Cardiac fibroblast (primary cell): Measurements from ENCODE around the gene CLIC6.

Experiments used
- DNase-seq, 2 donors: peaks; one replicate each; pipeline versions ENCODE4 v3.0.0 to v3.0.0-alpha.2; 2010; ENCODE audit warnings: low read depth in 2 of 2
- H3K4me3 ChIP-seq, 2 donors: replicated peaks in 1 of 2; 1 replicate in 1 of 2; 2 replicates in 1 of 2; pipeline ENCODE4 v1.5.1; 2011; ENCODE audit warnings: low read depth in 2 of 2, low read length in 2 of 2, mild to moderate bottlenecking in 2 of 2, moderate library complexity in 1 of 2
- CTCF ChIP-seq: IDR thresholded peaks from one replicate; pipeline ENCODE4 v1.5.1; 2011; ENCODE audit warnings: low read depth, mild to moderate bottlenecking, low read length, inconsistent platforms

The CLIC6 gene

DNA sequence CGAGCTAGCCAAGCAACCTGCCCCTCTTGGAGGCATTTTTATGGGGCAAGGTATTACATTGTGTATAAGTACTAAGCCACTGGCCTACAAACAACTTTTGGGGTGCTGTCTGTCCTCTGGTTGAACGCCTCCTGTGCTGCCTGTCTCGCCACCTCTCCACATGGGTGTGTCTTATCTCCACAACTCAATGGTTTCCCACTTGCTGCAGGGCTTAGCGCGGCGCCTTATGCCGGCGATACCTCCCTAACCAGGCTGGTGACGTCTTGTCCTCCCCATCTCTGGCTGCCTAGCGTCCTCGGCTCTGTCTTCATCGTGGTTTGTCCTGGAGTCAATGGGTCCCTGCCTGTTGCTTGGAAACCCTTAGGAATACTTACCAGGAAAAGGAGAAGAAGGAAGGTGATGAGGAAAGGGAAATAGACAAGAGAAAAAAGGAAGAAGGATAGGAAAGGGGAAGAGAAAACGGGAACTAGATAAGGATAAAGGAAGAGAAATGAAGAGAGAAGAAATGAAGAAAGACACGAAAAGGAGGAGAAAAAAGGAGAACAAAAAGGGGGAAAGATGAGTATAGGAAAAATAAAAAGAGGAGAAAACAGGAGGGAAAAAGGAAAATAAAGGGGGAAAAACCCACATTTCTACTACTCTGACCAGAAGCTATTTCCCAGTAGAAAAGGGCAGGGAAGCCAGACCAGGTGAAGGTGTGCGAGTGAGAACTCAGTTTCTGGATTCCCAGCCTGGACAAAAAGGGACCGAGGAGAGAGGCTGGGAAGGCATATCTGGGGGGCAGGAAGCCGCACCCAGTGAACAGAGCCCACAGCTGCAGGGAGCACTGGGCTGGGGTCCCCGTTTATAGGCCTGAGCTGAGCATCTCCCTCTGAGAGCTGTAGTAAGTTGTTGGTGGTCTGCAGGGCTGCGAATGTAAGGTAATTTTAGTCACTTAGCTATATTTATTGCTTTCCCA lies 86.2 kb downstream of the CLIC6 start:
- TF ChIP-seq CTCF, result no peak
- no peak overlapping the region for H3K4me3 ChIP-seq
- DNase-seq, result no peak

- no peak for DNase-seq
- TF ChIP-seq CTCF, result no peak
- no peak overlapping the region for H3K4me3 ChIP-seq
These were observed 93.0 kb downstream of the CLIC6 start for GRCh38 chr21:34761758-34762330.

- no peak for TF ChIP-seq CTCF
- DNase-seq, result peak; percentile 16 to 33
- H3K4me3 ChIP-seq, result no peak overlapping the region
These were observed 94.0 kb downstream of the CLIC6 start for GRCh38 chr21:34762786-34763185.

GRCh38 chr21:34764715-34765284 lies 96.0 kb downstream of the CLIC6 start:
- no peak for DNase-seq
- no peak for TF ChIP-seq CTCF
- no peak overlapping the region for H3K4me3 ChIP-seq

DNA sequence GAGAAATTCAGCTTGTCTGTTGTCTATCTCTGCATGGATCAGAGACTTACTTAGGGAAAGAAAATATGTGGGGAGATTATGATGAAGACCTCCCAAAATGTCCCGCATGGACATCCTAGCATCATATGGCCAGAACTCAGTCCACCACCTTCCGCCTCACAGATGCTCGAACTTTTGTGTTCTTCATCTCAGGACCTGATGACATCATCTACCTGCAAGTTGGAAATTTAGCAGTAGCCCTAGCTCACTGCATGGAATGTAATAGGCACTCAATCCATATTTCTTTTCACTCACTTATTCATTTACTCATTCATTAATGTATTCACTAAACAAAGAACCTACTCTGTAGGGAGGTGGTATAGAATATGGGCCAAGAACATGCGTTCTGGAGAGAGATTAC lies 96.8 kb downstream of the CLIC6 start:
- no peak overlapping the region for H3K4me3 ChIP-seq
- TF ChIP-seq CTCF, result no peak
- DNase-seq, result no peak

DNA sequence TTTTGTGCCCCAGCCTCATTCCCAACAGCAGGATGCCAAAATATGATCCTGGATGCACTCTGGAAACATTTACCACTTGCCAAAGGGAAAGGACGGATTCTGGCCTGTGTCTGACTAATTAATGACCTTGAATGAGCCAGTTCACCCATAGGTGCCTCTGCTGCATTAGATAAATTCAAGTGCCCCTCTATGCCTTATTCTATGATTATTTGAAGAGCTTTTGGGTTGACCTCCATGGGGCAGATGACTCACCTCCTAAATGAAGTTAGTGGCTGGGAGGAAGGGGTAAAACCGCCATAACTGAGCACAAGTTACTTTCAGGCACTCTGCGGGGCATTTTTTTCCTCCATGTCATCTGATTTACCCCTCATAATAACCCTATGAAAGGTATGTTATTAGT lies 98.1 kb downstream of the CLIC6 start:
- no peak overlapping the region for H3K4me3 ChIP-seq
- no peak for TF ChIP-seq CTCF
- DNase-seq, result no peak
